ENCODE data around the gene INSIG1. TPM values are rescaled to one million over a fixed set of nuclear protein-coding genes. Genes with fewer than 3 reads are reported as not detected.

INSIG1 gene
- total RNA-seq, 1 experiment from 2014 or later, result 103 TPM

DNA sequence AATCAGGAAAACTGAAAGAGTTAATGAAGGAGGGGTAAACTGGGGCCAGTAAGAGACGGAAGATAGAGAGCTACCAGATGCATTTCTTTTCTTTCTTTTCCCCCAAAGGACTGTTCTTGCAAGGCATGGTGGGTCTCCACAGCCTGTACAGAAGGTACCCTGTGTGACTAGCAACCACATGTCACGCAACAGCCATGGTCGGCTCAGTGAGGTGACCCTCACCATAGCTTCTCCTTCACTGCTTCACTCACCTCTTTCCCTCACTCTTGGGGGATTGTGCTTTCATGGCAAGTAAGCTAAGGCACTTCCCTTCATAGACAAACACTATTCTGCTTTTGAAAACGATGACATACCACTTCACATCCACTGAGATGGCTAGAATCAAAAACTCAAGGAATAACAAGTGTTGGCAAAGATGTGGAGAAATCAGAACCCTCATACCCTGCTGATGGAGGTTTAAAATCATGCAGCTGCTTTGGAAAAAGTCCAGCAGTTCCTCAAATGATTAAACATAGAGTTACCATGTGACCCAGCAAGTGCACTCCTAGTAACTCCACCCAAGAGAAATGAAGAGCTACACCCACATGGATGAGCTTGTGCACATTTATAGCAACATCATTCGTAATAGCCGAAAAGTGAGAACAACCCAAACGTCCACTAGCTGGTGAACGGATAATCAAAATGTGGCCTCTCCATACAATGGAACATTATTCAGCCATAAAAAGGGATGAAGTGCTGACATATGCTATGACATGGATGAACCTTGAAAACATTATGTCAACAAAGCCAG lies 3.8 kb upstream of the INSIG1 start:
- Histone ChIP-seq H3K4me3 (no peak overlapping the region), H3K27me3 (ENCODE audit: insufficient read depth, low read depth) (no peaks in the 10 kb centered on the region), H3K27ac (no peak overlapping the region), H3K4me1 (replicated peaks; ENCODE audit: insufficient read depth) (peaks cover 30% of the 10 kb centered on the region), H3K4me2 (no peak overlapping the region), H3K9me3 (ENCODE audit: insufficient read depth, low read depth) (no peaks in the 10 kb centered on the region), H3K9me2 (ENCODE audit: insufficient read depth) (no peaks in the 10 kb centered on the region), H3K79me2 (ENCODE audit: low read depth) (peaks cover 14% of the 10 kb centered on the region), H2AFZ (no peak overlapping the region), H3K36me3 (ENCODE audit: low read depth) (no peaks in the 10 kb centered on the region), H3F3A (ENCODE audit: insufficient read depth, low read depth) (peaks cover 26% of the 10 kb centered on the region), H4K20me1 (ENCODE audit: insufficient read depth) (no peaks in the 10 kb centered on the region)
- no TSS peak for BruUV-seq (replicated peaks)
- TF ChIP-seq, protein P1, sequence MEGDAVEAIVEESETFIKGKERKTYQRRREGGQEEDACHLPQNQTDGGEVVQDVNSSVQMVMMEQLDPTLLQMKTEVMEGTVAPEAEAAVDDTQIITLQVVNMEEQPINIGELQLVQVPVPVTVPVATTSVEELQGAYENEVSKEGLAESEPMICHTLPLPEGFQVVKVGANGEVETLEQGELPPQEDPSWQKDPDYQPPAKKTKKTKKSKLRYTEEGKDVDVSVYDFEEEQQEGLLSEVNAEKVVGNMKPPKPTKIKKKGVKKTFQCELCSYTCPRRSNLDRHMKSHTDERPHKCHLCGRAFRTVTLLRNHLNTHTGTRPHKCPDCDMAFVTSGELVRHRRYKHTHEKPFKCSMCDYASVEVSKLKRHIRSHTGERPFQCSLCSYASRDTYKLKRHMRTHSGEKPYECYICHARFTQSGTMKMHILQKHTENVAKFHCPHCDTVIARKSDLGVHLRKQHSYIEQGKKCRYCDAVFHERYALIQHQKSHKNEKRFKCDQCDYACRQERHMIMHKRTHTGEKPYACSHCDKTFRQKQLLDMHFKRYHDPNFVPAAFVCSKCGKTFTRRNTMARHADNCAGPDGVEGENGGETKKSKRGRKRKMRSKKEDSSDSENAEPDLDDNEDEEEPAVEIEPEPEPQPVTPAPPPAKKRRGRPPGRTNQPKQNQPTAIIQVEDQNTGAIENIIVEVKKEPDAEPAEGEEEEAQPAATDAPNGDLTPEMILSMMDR (conservative IDR thresholded peaks at IDR 0.05), result no peak
- no peak for TF ChIP-seq EZH2 (IDR thresholded peaks at IDR 0.05; ENCODE audit: low read depth)
- ChIA-PET POLR2A (ENCODE audit: unreplicated experiment) (no interaction called here), CTCF (interaction anchor here (0.6 kb wide), 1 partner anchor 51 kb away, joined by 10 read pairs; no protein-coding TSS in a partner anchor)
- no peak for DNase-seq
- intact Hi-C loops (cut with micrococcal nuclease; ENCODE audit: unreplicated experiment), result no loop called here

DNA sequence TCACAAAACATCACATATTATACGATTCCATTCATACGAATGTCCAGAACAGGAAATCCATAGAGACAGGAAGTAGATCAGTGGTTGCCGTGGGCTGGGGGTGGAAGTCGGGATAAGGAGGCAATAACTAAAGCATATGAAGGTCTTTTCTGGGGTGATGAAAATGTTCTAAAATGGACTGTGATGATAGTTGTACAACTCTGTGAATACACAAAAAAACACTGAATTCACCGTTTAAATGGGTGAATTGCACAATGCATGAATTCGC lies 3.2 kb upstream of the INSIG1 start:
- no peak for TF ChIP-seq EZH2 (IDR thresholded peaks at IDR 0.05; ENCODE audit: low read depth)
- TF ChIP-seq, protein P1 (conservative IDR thresholded peaks at IDR 0.05), result no peak
- Histone ChIP-seq H3K4me2 (no peak overlapping the region), H3K9me3 (ENCODE audit: insufficient read depth, low read depth) (no peaks in the 10 kb centered on the region), H3K27me3 (ENCODE audit: insufficient read depth, low read depth) (no peaks in the 10 kb centered on the region), H3K4me3 (no peak overlapping the region), H2AFZ (no peak overlapping the region), H3K4me1 (replicated peaks; ENCODE audit: insufficient read depth) (peaks cover 34% of the 10 kb centered on the region), H3K36me3 (ENCODE audit: low read depth) (no peaks in the 10 kb centered on the region), H3K79me2 (ENCODE audit: low read depth) (peaks cover 19% of the 10 kb centered on the region), H3K9me2 (ENCODE audit: insufficient read depth) (no peaks in the 10 kb centered on the region), H4K20me1 (ENCODE audit: insufficient read depth) (peaks cover 4% of the 10 kb centered on the region), H3F3A (ENCODE audit: insufficient read depth, low read depth) (peaks cover 30% of the 10 kb centered on the region), H3K27ac (no peak overlapping the region)
- BruUV-seq (replicated peaks), result no TSS peak
- intact Hi-C loops (cut with micrococcal nuclease; ENCODE audit: unreplicated experiment), result no loop called here
- POLR2A ChIA-PET (ENCODE audit: unreplicated experiment), result no interaction called here
- DNase-seq, result no peak
- CTCF ChIA-PET, result no interaction called here

DNA sequence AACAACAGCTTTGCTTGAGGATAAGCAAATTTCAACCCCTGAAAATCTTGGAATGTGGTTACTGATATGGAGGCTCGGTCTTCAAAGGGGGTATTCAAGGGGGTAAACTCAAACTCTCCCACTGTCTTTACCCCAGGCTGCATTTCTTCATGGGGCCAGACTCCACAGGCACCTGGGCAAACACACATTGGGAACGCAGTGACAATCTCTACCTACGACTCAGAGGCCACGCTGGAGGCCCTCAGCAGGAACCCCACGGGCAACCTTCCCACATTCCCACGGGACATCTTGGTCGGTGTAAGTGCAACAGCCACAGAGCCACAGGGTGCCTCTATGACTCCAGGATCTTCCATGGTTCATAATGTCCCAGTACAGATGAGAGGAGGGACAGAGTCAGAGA lies 2.2 kb upstream of the INSIG1 start:
- no peak overlapping the region for H3K4me3 ChIP-seq
- intact Hi-C loops (cut with micrococcal nuclease; ENCODE audit: unreplicated experiment), result no loop called here
- no peak for TF ChIP-seq EZH2 (IDR thresholded peaks at IDR 0.05; ENCODE audit: low read depth)
- TF ChIP-seq, protein P1 (conservative IDR thresholded peaks at IDR 0.05), result no peak
- H3K9me3 ChIP-seq (ENCODE audit: insufficient read depth, low read depth), result no peaks in the 10 kb centered on the region
- H3K79me2 ChIP-seq (ENCODE audit: low read depth), result peaks cover 29% of the 10 kb centered on the region
- H3K27me3 ChIP-seq (ENCODE audit: insufficient read depth, low read depth), result no peaks in the 10 kb centered on the region
- BruUV-seq (replicated peaks), result no TSS peak
- CTCF ChIA-PET, result no interaction called here
- H3K4me2 ChIP-seq, result peak overlapping the region; percentile 93
- peaks cover 7% of the 10 kb centered on the region; the same call in 1 of the 2 replicates for H3K36me3 ChIP-seq (ENCODE audit: low read depth)
- H4K20me1 ChIP-seq (ENCODE audit: insufficient read depth), result peaks cover 14% of the 10 kb centered on the region
- no peak for DNase-seq
- H3K27ac ChIP-seq, result no peak overlapping the region
- no peaks in the 10 kb centered on the region for H3K9me2 ChIP-seq (ENCODE audit: insufficient read depth)
- POLR2A ChIA-PET (ENCODE audit: unreplicated experiment), result no interaction called here
- H3F3A ChIP-seq (ENCODE audit: insufficient read depth, low read depth), result peaks cover 36% of the 10 kb centered on the region
- peaks cover 43% of the 10 kb centered on the region for H3K4me1 ChIP-seq (replicated peaks; ENCODE audit: insufficient read depth)
- H2AFZ ChIP-seq, result no peak overlapping the region

Data from PC-9 (cell line).